HG03520 (cell line): ENCODE measurements around the gene SLC34A1.

Experiments used
- ATAC-seq: cut with Tn5 transposase; IDR thresholded peaks from one replicate; pipeline ENCODE4 v1.9.1; 2021; ENCODE audit warnings: mild to moderate bottlenecking, moderate library complexity; ENCODE audit not compliant: unreplicated experiment

SLC34A1 gene

GRCh38 chr5:177444106-177445051 is 60.1 kb downstream of the SLC34A1 start:
- no peak for ATAC-seq

DNA sequence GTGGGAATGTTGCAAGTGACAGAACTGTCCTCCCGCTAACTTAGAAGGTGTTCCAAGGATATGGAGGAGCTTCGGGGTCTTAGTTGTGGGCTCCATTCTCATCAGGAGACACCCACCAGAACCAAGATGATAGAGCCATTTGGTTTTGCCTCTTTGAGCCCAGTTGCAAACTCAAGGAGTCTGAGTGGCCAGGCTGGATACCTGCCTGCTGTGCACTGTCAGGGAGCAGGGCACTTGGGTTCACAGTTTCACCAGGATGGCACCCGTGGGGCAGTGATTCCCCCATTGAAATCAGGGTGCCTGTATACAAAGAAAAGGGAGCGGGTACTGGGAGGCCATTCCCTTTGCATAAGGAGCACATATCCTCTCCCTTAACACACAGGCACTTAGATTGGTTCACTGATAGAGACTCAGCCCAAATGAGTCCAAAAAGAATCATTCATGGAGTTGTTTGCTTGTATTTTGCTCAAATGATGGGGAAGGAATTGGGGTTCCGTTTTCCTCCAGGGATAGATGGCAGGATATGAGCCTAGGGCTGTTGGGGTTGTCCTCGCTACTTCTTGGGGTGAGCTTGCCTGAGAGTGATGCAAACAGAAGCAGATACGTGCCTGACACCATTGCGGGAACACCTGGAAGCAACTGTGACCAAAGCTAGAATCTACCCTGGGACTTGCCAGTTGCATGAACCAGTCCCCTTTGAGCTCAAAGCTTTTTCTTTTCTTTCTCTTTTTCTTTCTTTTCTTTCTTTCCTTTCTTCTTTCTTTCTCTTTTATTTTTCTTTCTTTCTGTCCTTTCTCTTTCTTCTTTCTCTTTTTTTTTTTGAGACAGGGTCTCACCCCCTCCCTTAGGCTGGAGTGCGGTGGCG is 61.0 kb downstream of the SLC34A1 start:
- ATAC-seq: no peak

DNA sequence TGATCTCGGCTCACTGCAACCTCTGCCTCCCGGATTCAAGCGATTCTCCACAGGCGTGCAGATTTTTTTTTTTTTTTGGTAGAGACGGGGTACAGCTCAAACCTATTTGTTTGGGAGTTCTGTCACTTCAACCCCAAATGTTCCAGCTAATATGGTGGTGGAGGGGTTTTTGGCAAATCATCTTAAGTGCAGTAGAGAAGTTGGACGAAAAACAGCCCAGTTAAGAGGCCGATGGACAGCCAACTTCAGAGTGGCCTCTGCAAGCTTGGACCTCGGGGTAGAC is 61.6 kb downstream of the SLC34A1 start:
- no peak for ATAC-seq

GRCh38 chr5:177446200-177447065 is 62.2 kb downstream of the SLC34A1 start, which contains the start of gene PRR7:
Gene PRR7, plus strand, starts transcription at chr5:177446814. Its CDS starts 8,254 bp downstream, at chr5:177455068.
- peak; percentile 48 for ATAC-seq

- peak; percentile 50 for ATAC-seq
Observed at GRCh38 chr5:177447066-177447610, 62.9 kb downstream of the SLC34A1 start.

DNA sequence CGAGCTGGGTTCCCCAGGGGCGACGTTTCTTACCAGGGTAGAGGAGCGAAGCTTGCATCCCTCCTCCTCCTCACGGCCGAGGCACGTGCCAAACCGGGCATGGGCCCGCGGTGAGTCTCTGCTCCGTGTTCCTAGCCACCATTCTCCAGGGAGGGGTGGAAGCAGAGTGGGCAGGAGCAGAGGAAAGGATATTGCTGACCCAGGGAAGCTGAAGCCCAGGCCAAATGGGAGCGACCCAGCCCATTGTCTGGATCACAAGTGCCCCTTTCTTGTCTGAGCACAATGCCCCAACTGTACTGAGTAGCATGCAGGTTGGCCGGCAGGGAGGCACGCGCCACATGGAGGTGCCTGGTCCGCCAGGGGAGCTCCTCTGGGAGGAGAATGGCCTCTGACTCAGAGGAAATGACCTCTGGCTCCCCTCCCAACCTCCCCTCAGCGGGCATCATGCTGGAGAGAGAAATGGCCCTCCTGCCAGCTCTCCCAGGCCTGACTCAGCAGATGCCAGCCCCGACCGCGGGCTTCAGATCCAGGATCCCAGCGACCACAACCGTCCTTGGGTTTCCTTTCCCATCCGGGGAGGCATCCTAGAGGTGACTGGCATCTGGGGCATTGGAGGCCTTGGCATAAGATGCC is 63.5 kb downstream of the SLC34A1 start:
- ATAC-seq: no peak
